ENCODE results near the gene PSME3IP1. TPM values are rescaled to one million over a fixed set of nuclear protein-coding genes. Genes with fewer than 3 reads are reported as not detected.
A peak's percentile ranks its signal among the peaks of the same experiment; 100 is the strongest.

PSME3IP1 gene, protein sequence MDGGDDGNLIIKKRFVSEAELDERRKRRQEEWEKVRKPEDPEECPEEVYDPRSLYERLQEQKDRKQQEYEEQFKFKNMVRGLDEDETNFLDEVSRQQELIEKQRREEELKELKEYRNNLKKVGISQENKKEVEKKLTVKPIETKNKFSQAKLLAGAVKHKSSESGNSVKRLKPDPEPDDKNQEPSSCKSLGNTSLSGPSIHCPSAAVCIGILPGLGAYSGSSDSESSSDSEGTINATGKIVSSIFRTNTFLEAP
- 106 TPM for total RNA-seq (2013)
- 100 to 1,000 TPM in 1 of 3 donors, 10 to 100 TPM in 2; 75.4 to 133 (median 78.6) TPM for polyA plus RNA-seq
- 24.1 and 49.7 TPM in 2 replicates for polyA minus RNA-seq
- 15.9 to 62.7 (median 54.2) reads per million in 11 experiments for total RNA-seq

- no peaks in the 10 kb centered on the region for H3K9me3 Mint-ChIP-seq
- peak within 1 kb of the TSS; percentile 100 for H3K4me3 Mint-ChIP-seq
- peaks cover 0 to 3% of the 10 kb centered on the region in 2 donors for H3K36me3 ChIP-seq (replicated peaks in 1 of 2; ENCODE audit: control insufficient read depth in 1 of 2, insufficient read depth in 2 of 2, low read length in 2 of 2)
- peaks cover 98% of the 10 kb centered on the region for H3K79me2 ChIP-seq (ENCODE audit: insufficient read depth, low read length)
- no peak for TF ChIP-seq CTCF (IDR thresholded peaks at IDR 0.05)
- peak within 1 kb of the TSS; percentile 76 to 99 (median 92) for H3K4me3 ChIP-seq (replicated peaks in 1 of 3; ENCODE audit: low read depth in 2 of 3, low read length in 3 of 3)
- peaks cover 44% of the 10 kb centered on the region for H3K4me1 Mint-ChIP-seq
- peak within 1 kb of the TSS; percentile 97 for H3K9ac ChIP-seq (ENCODE audit: insufficient read depth, low read length, poor library complexity, severe bottlenecking)
- under 1% methylated on average over 59 of the region's 64 CpGs for WGBS (ENCODE audit: insufficient coverage)
- H3K36me3 Mint-ChIP-seq = peaks cover 4 to 12% of the 10 kb centered on the region in 2 donors
- H3K4me2 ChIP-seq (replicated peaks; ENCODE audit: extremely low read depth, low read length, poor library complexity, severe bottlenecking) = peak within 1 kb of the TSS; percentile 99
- no peaks in the 10 kb centered on the region for H3K9me3 ChIP-seq (replicated peaks in 1 of 2; ENCODE audit: control insufficient read depth in 1 of 2, insufficient read depth in 1 of 2, low read length in 2 of 2)
- H3K4me1 ChIP-seq (ENCODE audit: control insufficient read depth in 1 of 2, insufficient read depth in 2 of 2, low read length in 2 of 2) = peaks cover 28 to 30% of the 10 kb centered on the region in 2 donors
- DNase-seq = peak; percentile 99 to 100 (median 99)
- peaks cover 24% of the 10 kb centered on the region for H4K20me1 ChIP-seq (ENCODE audit: insufficient read depth, low read length)
- intact Hi-C loops (cut with micrococcal nuclease) = loop anchor here (5.0 to 10.0 kb wide), 5 partner anchors 59 to 581 kb away; partner anchors contain the start of genes ARL2BP (in 2 of the 2), CIAPIN1 (in 1 of the 2), COQ9 (in 1 of the 2) and HERPUD1 (in 1 of the 2)
- H3K27me3 Mint-ChIP-seq (ENCODE audit: low read depth in 3 of 3) = no peaks in the 10 kb centered on the region
- peak within 1 kb of the TSS; percentile 92 to 98 (median 96) for H3K27ac Mint-ChIP-seq
- no peaks in the 10 kb centered on the region for H3K27me3 ChIP-seq (ENCODE audit: control insufficient read depth in 2 of 2, insufficient read depth in 2 of 2, low read length in 2 of 2)
- peak within 1 kb of the TSS; percentile 93 for H2AFZ ChIP-seq (ENCODE audit: insufficient read depth, low read depth, low read length, poor library complexity, severe bottlenecking)
- peak within 1 kb of the TSS; percentile 80 to 93 for H3K27ac ChIP-seq (ENCODE audit: low read depth in 1 of 2, low read length in 2 of 2)
Measured at GRCh38 chr16:57185945-57186871, at the start of gene PSME3IP1, which contains the start of gene RSPRY1. Gene PSME3IP1, minus strand, starts transcription at chr16:57186039. Its CDS starts 12,185 bp downstream, at chr16:57173854. Gene RSPRY1, plus strand, starts transcription at chr16:57186329. Its CDS starts 18,330 bp downstream, at chr16:57204659.

Data from CD14-positive monocyte (primary cell).